GM10266 (cell line): ENCODE data around the gene GPR17.

ENCODE experiments used
- DNase-seq: peaks from one replicate; pipeline ENCODE4 v3.0.0; 2012; ENCODE audit errors: extremely low spot score
- TF ChIP-seq, protein P1 (sequence below): IDR thresholded peaks from 2 replicates; pipeline ENCODE4 v1.5.1; 2012; ENCODE audit warnings: mild to moderate bottlenecking, low read depth; ENCODE audit not compliant: control insufficient read depth, insufficient read depth; ENCODE audit errors: missing control alignments

GPR17 gene

DNA sequence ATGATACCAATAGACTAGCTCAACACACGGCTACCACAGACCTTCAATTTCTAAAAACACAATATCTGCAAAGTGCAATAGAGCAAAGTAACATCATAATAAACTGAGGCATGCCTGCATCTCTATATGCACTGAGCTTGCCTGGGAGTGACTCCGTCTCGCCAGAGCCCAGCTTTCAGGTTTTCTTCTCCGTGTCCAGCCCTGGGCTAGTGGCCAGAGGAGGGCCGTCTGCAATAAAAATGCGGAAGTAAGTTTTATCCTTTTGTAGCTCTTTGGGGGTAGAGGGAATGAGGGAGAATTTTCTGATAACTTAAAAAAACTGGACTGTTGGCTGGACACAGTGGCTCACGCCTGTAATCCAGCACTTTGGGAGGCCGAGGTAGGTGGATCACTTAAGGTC lies 41.0 kb upstream of the GPR17 start:
- TF ChIP-seq, protein P1, sequence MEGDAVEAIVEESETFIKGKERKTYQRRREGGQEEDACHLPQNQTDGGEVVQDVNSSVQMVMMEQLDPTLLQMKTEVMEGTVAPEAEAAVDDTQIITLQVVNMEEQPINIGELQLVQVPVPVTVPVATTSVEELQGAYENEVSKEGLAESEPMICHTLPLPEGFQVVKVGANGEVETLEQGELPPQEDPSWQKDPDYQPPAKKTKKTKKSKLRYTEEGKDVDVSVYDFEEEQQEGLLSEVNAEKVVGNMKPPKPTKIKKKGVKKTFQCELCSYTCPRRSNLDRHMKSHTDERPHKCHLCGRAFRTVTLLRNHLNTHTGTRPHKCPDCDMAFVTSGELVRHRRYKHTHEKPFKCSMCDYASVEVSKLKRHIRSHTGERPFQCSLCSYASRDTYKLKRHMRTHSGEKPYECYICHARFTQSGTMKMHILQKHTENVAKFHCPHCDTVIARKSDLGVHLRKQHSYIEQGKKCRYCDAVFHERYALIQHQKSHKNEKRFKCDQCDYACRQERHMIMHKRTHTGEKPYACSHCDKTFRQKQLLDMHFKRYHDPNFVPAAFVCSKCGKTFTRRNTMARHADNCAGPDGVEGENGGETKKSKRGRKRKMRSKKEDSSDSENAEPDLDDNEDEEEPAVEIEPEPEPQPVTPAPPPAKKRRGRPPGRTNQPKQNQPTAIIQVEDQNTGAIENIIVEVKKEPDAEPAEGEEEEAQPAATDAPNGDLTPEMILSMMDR, result no peak
- no peak for DNase-seq

DNA sequence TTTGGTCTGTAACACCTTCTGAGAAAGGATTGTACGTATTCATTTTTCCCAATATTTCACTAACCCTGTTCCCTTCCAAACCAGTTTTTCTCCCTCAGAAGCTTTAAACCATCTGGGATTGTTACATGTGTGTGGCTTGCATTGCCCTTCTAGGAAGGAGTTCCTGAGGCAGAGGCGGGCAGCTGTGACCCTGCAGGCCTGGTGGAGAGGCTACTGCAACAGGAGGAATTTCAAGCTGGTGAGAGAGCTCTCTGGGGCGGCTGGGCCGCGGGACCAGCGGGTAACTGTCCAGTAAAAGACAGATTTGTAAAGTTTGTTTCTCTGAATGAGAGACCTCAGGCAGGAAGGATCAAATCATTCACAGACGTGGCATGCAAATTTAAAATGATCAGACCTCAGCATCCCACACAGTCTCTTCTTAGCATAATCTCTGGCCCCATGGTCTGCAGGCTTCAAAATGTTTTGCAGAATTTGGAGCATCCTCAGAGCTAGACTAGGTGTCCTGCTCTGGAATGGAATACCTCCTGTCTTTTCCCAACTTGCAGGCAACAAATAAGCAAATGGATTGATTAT lies 40.2 kb upstream of the GPR17 start:
- TF ChIP-seq, protein P1, result no peak
- DNase-seq, result no peak

DNA sequence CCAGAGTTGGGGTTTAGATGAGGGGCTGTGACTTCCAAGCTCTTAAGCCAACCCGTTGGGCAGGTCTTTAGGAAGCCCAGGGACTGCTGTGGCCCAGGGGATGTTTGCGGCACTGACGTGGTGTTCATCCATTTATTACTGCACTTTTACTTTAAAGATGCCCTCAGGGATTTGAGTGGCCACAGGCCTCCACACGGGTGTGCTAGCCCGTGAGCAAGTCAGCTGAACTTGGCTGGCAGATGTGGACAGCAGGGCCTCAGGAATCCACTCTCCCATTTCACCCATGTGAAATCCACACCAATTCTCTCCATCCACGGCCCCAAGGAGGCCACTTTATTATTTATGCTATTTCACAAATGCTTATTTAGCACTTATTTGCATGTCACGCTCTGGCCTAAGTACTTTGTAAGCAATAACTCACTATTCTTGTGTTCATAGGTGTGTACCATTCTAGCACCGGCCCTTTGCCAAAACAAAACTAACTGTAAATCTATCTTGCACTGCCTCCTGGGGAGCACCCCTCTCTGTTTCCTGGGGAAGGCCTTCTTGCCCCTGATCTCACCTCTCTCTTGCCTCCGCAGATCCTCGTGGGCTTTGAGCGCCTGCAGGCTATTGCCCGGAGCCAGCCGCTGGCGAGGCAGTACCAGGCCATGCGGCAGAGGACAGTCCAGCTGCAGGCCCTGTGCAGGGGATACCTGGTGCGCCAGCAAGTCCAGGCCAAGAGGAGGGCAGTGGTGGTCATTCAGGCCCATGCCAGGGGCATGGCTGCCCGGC lies 39.1 kb upstream of the GPR17 start:
- TF ChIP-seq, protein P1, result no peak
- DNase-seq, result no peak

DNA sequence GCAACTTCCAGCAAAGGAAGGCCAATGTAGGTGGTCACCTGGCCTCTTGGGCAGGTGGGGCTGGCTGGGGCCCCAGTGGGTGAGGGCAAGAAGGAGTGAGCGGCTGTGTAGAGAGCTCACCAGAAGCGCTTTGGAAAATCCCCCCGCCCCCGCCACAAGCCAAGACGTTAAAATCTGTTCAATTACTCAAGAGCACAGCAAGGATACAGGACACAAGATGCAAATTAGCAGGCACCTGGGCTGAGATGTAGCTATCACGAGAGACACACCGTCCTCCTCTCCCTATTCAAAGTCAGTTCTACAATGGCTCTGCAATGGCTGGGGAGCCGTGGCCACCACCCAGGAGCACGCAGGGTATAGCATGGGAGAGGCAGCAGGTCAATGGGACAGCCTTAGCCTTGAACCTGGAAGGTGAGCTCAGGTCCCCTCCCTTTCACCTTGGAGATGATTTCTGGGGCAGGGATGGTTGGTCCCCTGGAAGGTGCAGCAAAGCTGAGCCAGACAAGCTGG lies 38.5 kb upstream of the GPR17 start:
- no peak for DNase-seq
- TF ChIP-seq, protein P1, result no peak

DNA sequence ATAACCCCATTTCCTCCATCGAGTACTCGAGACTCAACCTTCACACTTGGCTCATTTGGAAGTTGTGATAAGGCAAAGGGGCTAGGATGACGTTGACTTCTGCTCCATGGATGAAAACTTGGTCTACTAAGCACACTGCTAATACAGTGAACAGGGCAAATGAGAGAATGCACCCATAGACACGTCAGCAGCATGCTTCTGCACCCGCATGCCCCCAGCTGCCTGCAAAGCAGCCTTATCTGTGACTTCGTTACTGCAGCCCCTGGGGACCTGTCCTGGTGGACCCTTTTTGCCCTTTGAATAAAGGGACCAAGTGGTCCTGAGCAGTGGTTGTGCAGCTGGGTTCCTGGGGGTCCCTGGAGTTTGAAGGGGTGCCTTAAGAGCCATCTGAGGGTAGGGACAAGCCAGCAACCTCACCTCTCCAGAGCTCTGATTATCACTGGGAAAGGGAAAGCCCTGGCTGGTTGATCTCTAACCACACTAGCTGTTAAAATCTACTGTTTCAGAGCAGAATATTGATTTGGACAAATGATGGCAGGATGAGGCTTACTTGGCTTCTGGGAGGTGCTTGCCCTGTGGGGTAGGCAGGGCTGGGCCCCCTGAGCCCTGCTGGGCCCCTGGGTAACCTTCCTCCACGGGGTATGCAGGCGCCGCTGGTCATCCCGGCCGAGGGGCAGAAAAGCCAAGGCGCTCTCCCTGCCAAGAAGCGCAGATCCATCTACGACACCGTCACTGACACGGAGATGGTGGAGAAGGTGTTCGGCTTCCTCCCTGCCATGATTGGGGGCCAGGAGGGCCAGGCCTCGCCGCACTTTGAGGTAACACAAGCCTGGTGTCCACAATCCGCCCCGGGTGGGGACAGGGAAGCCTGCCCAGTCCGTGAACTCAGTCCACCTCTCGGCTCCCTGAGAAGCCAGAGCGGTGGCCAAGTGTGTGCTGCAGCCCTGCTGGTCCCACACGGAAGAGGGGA lies 37.6 kb upstream of the GPR17 start:
- TF ChIP-seq, protein P1, result no peak
- DNase-seq, result no peak

DNA sequence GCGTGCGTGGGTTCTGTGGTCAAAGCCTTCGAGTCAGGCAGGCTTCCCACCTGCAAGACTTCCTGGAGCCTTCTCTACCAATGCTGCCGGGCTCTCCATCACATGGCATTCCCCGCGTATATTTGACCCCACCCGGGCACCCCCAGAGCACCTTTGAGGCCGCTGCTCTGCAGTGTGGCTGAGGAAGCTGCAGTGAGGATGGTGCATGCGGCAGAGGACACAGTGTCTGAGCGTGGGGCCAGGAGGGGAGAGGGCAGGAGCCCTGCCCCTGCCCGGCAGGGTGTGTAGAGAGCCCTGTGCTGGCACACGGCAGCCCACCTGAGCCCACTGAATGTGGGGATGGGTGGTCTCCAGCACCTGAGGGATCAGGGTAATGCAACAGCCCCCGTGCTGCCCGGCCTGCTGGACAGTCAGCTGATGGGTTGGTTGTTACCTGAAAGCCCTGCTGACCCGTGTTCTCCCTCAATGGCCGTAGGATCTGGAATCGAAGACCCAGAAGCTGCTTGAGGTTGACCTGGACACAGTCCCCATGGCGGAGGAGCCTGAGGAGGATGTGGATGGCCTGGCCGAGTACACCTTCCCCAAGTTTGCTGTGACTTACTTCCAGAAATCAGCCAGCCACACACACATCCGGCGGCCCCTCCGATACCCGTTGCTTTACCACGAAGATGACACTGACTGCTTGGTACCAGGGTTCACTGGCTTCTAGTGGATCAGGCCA lies 36.8 kb upstream of the GPR17 start:
- TF ChIP-seq, protein P1, result no peak
- DNase-seq, result no peak
